Fibroblast of lung (primary cell): Measurements from ENCODE around the gene PAX2. TPM values are rescaled to one million over a fixed set of nuclear protein-coding genes. Genes with fewer than 3 reads are reported as not detected.

Experiments used
- DNase-seq, 2 donors: peaks; one replicate each; pipeline versions ENCODE4 v3.0.0 to v3.0.0-alpha.2; 2010; ENCODE audit warnings: low read depth in 2 of 2
- H2AFZ ChIP-seq: 2 replicates; pipeline ENCODE4 v1.5.1; 2012; ENCODE audit warnings: low read length, control low read depth, inconsistent platforms
- H3K27ac ChIP-seq: 2 replicates; pipeline ENCODE4 v1.5.1; 2011; ENCODE audit warnings: low read length, control low read depth; ENCODE audit not compliant: insufficient read depth
- H3K27me3 ChIP-seq: 2 replicates; pipeline ENCODE4 v1.5.1; 2011; ENCODE audit warnings: mild to moderate bottlenecking, low read length; ENCODE audit not compliant: control insufficient read depth, insufficient read depth
- H3K36me3 ChIP-seq: 2 replicates; pipeline ENCODE4 v1.5.1; 2011; ENCODE audit warnings: low read length; ENCODE audit not compliant: control insufficient read depth, insufficient read depth
- H3K4me1 ChIP-seq: 2 replicates; pipeline ENCODE4 v1.5.1; 2011; ENCODE audit warnings: low read length; ENCODE audit not compliant: control insufficient read depth, insufficient read depth; ENCODE audit errors: extremely low read depth
- H3K4me2 ChIP-seq: 2 replicates; pipeline ENCODE4 v1.5.1; 2011; ENCODE audit warnings: low read length, control low read depth; ENCODE audit not compliant: insufficient read depth; ENCODE audit errors: extremely low read depth
- H3K4me3 ChIP-seq, 4 experiments: fragments of 200-600 bp in 1 of 4; sonication (generic) in 1 of 4; replicated peaks in 1 of 4; 2 replicates each; pipeline ENCODE4 v1.5.1; 2011 to 2016; ENCODE audit warnings: low read length in 4 of 4, low read depth in 3 of 4, mild to moderate bottlenecking in 3 of 4, control low read depth in 2 of 4, inconsistent platforms in 1 of 4, mixed read lengths in 1 of 4; ENCODE audit not compliant: insufficient read depth in 1 of 4; ENCODE audit errors: control extremely low read depth in 1 of 4
- H3K79me2 ChIP-seq: 2 replicates; pipeline ENCODE4 v1.5.1; 2012; ENCODE audit warnings: mild to moderate bottlenecking, low read length, inconsistent platforms; ENCODE audit not compliant: control insufficient read depth, insufficient read depth
- H3K9ac ChIP-seq: 2 replicates; pipeline ENCODE4 v1.5.1; 2011; ENCODE audit warnings: mild to moderate bottlenecking, low read length, control low read depth; ENCODE audit not compliant: insufficient read depth
- H3K9me3 ChIP-seq: 2 replicates; pipeline ENCODE4 v1.5.1; 2012; ENCODE audit warnings: low read depth, low read length; ENCODE audit not compliant: control insufficient read depth, insufficient read depth
- H4K20me1 ChIP-seq: 2 replicates; pipeline ENCODE4 v1.5.1; 2011; ENCODE audit warnings: low read length; ENCODE audit not compliant: control insufficient read depth, insufficient read depth; ENCODE audit errors: extremely low read depth
- CTCF ChIP-seq, 2 donors: IDR thresholded peaks in 1 of 2; conservative IDR thresholded peaks in 1 of 2; 1 replicate in 1 of 2; 2 replicates in 1 of 2; pipeline ENCODE4 v1.5.1; 2011 to 2012; ENCODE audit warnings: low read length in 2 of 2, control low read depth in 1 of 2, inconsistent platforms in 1 of 2, low read depth in 1 of 2, mild to moderate bottlenecking in 1 of 2
- EZH2 ChIP-seq: IDR thresholded peaks from 2 replicates; pipeline ENCODE4 v1.5.1; 2012; ENCODE audit warnings: low read length, control low read depth, mild to moderate bottlenecking; ENCODE audit errors: missing control alignments
- polyA plus RNA-seq, 2 donors: library from polyadenylated mRNA; depleted of rRNA in 1 of 2; stranded (reverse) in 1 of 2; unstranded in 1 of 2; fragments of >200 nt; gene quantifications; 2 replicates each; pipeline ENCODE4 v1.2.1, GENCODE V29; 2011 to 2012; ENCODE audit warnings: missing spikeins in 1 of 2
- total RNA-seq: library from RNA; depleted of rRNA; stranded (reverse); fragments of >200 nt; gene quantifications from 2 replicates; pipeline ENCODE4 v1.2.1, GENCODE V29; 2014

PAX2 gene
- total and polyA plus RNA-seq, 2 donors (not counting 1 experiment from before 2014, with no cell fraction given) = not detected

GRCh38 chr10:100776671-100777070 lies 31.3 kb downstream of the PAX2 start:
- no peak for DNase-seq
- Histone ChIP-seq H3K4me2 (no peak overlapping the region), H3K79me2 (no peaks in the 10 kb centered on the region), H3K9me3 (no peaks in the 10 kb centered on the region), H3K36me3 (no peaks in the 10 kb centered on the region), H2AFZ (no peak overlapping the region), H3K4me3 (no peak overlapping the region), H3K27ac (no peak overlapping the region), H4K20me1 (no peaks in the 10 kb centered on the region), H3K9ac (no peak overlapping the region), H3K4me1 (no peaks in the 10 kb centered on the region), H3K27me3 (peaks cover 8% of the 10 kb centered on the region)
- TF ChIP-seq CTCF (conservative IDR thresholded peaks at IDR 0.05 in 1 of 2, IDR thresholded peaks at IDR 0.05 in 1 of 2; ENCODE audit: low read depth in 1 of 2, low read length in 2 of 2) = no peak
- no peak for TF ChIP-seq EZH2

- peaks cover 8% of the 10 kb centered on the region for H3K27me3 ChIP-seq
- TF ChIP-seq EZH2 = no peak
- TF ChIP-seq CTCF (conservative IDR thresholded peaks at IDR 0.05 in 1 of 2, IDR thresholded peaks at IDR 0.05 in 1 of 2; ENCODE audit: low read depth in 1 of 2, low read length in 2 of 2) = no peak
Observed at GRCh38 chr10:100779329-100779728, 33.9 kb downstream of the PAX2 start.

GRCh38 chr10:100780324-100780723 lies 34.9 kb downstream of the PAX2 start:
- H3K4me3 ChIP-seq = no peak overlapping the region
- no peak overlapping the region for H3K27ac ChIP-seq
- H2AFZ ChIP-seq = no peak overlapping the region
- DNase-seq = no peak
- peaks cover 10% of the 10 kb centered on the region for H3K27me3 ChIP-seq
- H3K9ac ChIP-seq = no peak overlapping the region
- TF ChIP-seq EZH2 (no peak), CTCF (conservative IDR thresholded peaks at IDR 0.05 in 1 of 2, IDR thresholded peaks at IDR 0.05 in 1 of 2; ENCODE audit: low read depth in 1 of 2, low read length in 2 of 2) (no peak)
- H3K9me3 ChIP-seq = no peaks in the 10 kb centered on the region
- no peak overlapping the region for H3K4me2 ChIP-seq
- no peaks in the 10 kb centered on the region for H3K79me2 ChIP-seq
- H3K36me3 ChIP-seq = no peaks in the 10 kb centered on the region
- H4K20me1 ChIP-seq = no peaks in the 10 kb centered on the region
- no peaks in the 10 kb centered on the region for H3K4me1 ChIP-seq

More at GRCh38 chr10:100779329-100779728, 33.9 kb downstream of the PAX2 start:
- H3K9ac ChIP-seq = no peak overlapping the region
- no peaks in the 10 kb centered on the region for H3K9me3 ChIP-seq
- H2AFZ ChIP-seq = no peak overlapping the region
- no peaks in the 10 kb centered on the region for H4K20me1 ChIP-seq
- no peak overlapping the region for H3K4me3 ChIP-seq
- DNase-seq = no peak
- H3K79me2 ChIP-seq = no peaks in the 10 kb centered on the region
- H3K36me3 ChIP-seq = no peaks in the 10 kb centered on the region
- no peak overlapping the region for H3K4me2 ChIP-seq
- H3K4me1 ChIP-seq = no peaks in the 10 kb centered on the region
- H3K27ac ChIP-seq = no peak overlapping the region
